Memory B cell (primary cell): Measurements from ENCODE around the gene BCO2.
"Not testable (repeated sequence)": the region's sequence is repeated elsewhere in the genome, so short reads cannot be mapped to it uniquely, and the experiment has no call there.

Experiments used
- ATAC-seq: fragments of 150-1000 bp; cut with Tn5 transposase; 2 replicates; pipeline ENCODE4 v1.10.0; 2021; ENCODE audit warnings: low read depth, mild to moderate bottlenecking, moderate library complexity
- DNase-seq, 2 donors: peaks; one replicate each; pipeline ENCODE4 v3.0.0; 2022; ENCODE audit warnings: low spot score in 2 of 2
- H3K27ac Mint-ChIP-seq: one replicate; pipeline ENCODE4 v1.8.0; 2022; ENCODE audit warnings: mild to moderate bottlenecking, moderate library complexity, mixed read lengths
- H3K27me3 Mint-ChIP-seq: one replicate; pipeline ENCODE4 v1.8.0; 2022; ENCODE audit warnings: mixed read lengths
- H3K36me3 Mint-ChIP-seq: one replicate; pipeline ENCODE4 v1.8.0; 2022; ENCODE audit warnings: mild to moderate bottlenecking, mixed read lengths
- H3K4me1 Mint-ChIP-seq: one replicate; pipeline ENCODE4 v1.8.0; 2022; ENCODE audit warnings: mixed read lengths
- H3K4me3 Mint-ChIP-seq: one replicate; pipeline ENCODE4 v1.8.0; 2022; ENCODE audit warnings: mild to moderate bottlenecking, moderate library complexity, mixed read lengths
- H3K9me3 Mint-ChIP-seq: one replicate; pipeline ENCODE4 v1.8.0; 2022; ENCODE audit warnings: mixed read lengths

Gene BCO2

GRCh38 chr11:112160091-112160848 is 15.0 kb upstream of the BCO2 start:
- no peak for ATAC-seq
- Mint-ChIP-seq H3K4me1 (peaks cover 10% of the 10 kb centered on the region), H3K36me3 (peaks cover 6% of the 10 kb centered on the region), H3K27ac (no peak overlapping the region), H3K4me3 (no peak overlapping the region), H3K9me3 (no peaks in the 10 kb centered on the region), H3K27me3 (peaks cover 3% of the 10 kb centered on the region)
- DNase-seq, result no peak

GRCh38 chr11:112161012-112161411 is 14.3 kb upstream of the BCO2 start:
- H3K36me3 Mint-ChIP-seq, result peaks cover 6% of the 10 kb centered on the region
- peaks cover 10% of the 10 kb centered on the region for H3K4me1 Mint-ChIP-seq
- ATAC-seq (no peak), DNase-seq (no peak)
- H3K27me3 Mint-ChIP-seq, result peaks cover 3% of the 10 kb centered on the region
- H3K4me3 Mint-ChIP-seq, result no peak overlapping the region
- H3K27ac Mint-ChIP-seq, result no peak overlapping the region
- no peaks in the 10 kb centered on the region for H3K9me3 Mint-ChIP-seq

DNA sequence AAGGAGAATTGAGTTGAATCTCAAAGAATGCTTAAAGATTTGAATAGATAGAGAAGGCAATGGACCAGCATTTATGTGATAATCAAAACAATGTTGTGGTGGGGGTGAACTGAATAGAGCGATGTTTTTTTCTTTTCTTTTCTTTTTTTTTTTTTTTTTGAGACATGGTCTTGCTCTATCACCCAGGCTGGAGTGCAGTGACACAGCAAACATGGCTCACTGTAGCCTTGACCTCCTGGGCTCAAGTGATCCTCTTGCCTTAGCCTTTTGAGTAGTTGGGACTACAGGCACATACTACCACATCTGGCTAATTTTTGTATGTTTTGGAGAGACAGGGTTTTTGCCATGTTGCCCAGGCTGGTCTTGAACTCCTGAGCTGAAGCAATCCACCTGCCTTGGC is 13.1 kb upstream of the BCO2 start:
- not testable (repeated sequence) for H3K36me3 Mint-ChIP-seq, DNase-seq, H3K4me3 Mint-ChIP-seq, ATAC-seq, H3K4me1 Mint-ChIP-seq, H3K9me3 Mint-ChIP-seq, H3K27me3 Mint-ChIP-seq, H3K27ac Mint-ChIP-seq

DNA sequence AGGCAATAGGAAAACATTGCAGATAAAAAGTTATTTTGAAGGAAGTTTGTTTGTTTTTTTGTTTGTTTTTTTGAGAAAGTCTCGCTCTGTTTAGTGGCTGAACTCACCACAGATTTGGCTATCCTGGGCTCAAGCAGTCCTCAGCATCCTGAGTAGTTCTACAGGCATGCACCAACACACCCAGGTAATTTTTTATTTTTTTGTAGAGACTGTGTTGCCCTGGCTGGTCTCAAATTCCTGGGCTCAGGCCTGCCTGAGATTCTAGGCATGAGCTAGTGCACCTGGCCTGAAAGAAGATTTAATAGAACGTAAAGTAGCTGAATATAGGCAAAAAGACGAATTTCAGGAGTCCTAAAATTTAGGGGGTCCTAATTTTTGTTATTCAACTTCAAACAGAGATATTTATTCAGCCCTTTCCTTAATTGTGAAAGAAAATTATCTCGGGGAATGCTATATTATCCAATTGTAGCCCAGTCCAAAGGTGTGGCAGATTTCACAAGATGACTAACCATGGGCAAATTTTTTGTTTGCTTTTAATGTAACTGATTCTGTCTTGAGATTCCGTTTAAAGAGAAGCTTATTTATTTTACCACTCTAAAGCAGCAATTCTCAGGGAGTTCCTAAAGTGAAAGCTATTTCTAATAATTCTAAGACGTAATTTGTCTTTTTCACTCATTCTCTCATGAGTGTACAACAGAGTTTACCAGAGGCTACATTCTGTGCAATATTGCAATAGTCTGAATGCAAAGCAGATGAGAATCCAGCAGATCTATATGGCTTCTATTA is 12.4 kb upstream of the BCO2 start:
- ATAC-seq (no peak), DNase-seq (no peak)
- H3K9me3 Mint-ChIP-seq, result no peaks in the 10 kb centered on the region
- peaks cover 7% of the 10 kb centered on the region for H3K27me3 Mint-ChIP-seq
- no peak overlapping the region for H3K27ac Mint-ChIP-seq
- H3K4me3 Mint-ChIP-seq, result no peak overlapping the region
- peaks cover 8% of the 10 kb centered on the region for H3K36me3 Mint-ChIP-seq
- H3K4me1 Mint-ChIP-seq, result peaks cover 10% of the 10 kb centered on the region

- Mint-ChIP-seq H3K27me3 (peaks cover 7% of the 10 kb centered on the region), H3K4me3 (peak within 1 kb of the TSS; percentile 75), H3K9me3 (no peaks in the 10 kb centered on the region), H3K4me1 (peaks cover 9% of the 10 kb centered on the region), H3K27ac (no peak within 1 kb of the TSS), H3K36me3 (peaks cover 8% of the 10 kb centered on the region)
- ATAC-seq (no peak), DNase-seq (no peak)
These were observed 11.2 kb upstream of the BCO2 start, which contains the start of gene IL18 for GRCh38 chr11:112163875-112164685. IL18 (minus strand) TSS chr11:112164094; CDS start chr11:112155053, 9,041 bp downstream.

GRCh38 chr11:112165049-112165448 is 10.3 kb upstream of the BCO2 start:
- Mint-ChIP-seq H3K4me3 (no peak overlapping the region), H3K9me3 (no peaks in the 10 kb centered on the region), H3K27ac (no peak overlapping the region), H3K4me1 (peaks cover 3% of the 10 kb centered on the region), H3K36me3 (peaks cover 8% of the 10 kb centered on the region), H3K27me3 (peaks cover 7% of the 10 kb centered on the region)
- DNase-seq, result no peak
- no peak for ATAC-seq

DNA sequence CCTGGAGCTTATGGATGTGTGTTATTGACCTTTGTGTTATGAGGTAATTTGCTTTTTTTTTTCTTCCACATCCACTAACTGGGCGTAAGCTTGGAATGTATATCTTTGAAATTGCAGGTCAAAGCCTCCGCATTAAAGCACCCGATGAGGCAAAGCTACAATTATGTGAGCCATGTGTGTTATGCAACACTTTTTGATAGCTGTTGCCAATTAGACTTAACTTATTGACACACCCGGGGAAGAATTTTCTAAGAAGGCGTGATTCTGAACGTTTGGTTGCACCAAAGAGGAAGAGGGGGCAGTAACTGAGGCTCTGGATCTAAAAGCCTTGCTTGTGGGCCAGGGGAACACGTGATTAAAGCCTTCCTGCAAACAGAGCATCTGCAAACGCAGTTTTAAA is 8.8 kb upstream of the BCO2 start:
- ATAC-seq, result no peak
- H3K36me3 Mint-ChIP-seq, result peaks cover 8% of the 10 kb centered on the region
- no peak overlapping the region for H3K4me3 Mint-ChIP-seq
- no peak overlapping the region for H3K27ac Mint-ChIP-seq
- H3K27me3 Mint-ChIP-seq, result peaks cover 7% of the 10 kb centered on the region
- H3K4me1 Mint-ChIP-seq, result peaks cover 3% of the 10 kb centered on the region
- DNase-seq, result no peak
- H3K9me3 Mint-ChIP-seq, result no peaks in the 10 kb centered on the region

DNA sequence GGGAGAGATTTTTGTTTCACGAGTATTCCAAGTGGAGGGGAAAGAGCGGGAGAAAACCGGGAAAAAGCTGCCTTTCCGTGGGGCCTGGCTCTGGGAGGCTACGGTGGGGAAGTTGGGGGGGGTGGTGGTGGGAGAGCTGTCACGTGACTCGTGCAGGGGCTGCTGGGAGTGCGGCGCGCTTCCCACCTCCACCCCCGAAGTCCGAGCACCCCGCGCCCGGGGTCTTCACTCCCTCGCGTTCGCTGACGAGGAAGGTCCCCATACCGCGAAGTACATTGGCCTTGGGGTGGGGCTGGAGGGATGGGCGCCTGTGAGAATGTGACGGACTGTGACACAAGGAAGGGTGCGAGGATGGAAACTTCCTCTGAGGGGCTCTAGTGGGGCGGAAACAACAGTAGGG is 8.2 kb upstream of the BCO2 start, which contains the start of gene TEX12:
TSS of gene TEX12 (plus strand) at position 228 of the 400 bp plus-strand sequence. CDS start 1,897 bp downstream, outside the sequence.
- Mint-ChIP-seq H3K4me1 (peaks cover 3% of the 10 kb centered on the region), H3K27ac (no peak within 1 kb of the TSS), H3K4me3 (no peak within 1 kb of the TSS), H3K9me3 (no peaks in the 10 kb centered on the region), H3K27me3 (peaks cover 5% of the 10 kb centered on the region), H3K36me3 (peaks cover 6% of the 10 kb centered on the region)
- DNase-seq (no peak), ATAC-seq (no peak)

DNA sequence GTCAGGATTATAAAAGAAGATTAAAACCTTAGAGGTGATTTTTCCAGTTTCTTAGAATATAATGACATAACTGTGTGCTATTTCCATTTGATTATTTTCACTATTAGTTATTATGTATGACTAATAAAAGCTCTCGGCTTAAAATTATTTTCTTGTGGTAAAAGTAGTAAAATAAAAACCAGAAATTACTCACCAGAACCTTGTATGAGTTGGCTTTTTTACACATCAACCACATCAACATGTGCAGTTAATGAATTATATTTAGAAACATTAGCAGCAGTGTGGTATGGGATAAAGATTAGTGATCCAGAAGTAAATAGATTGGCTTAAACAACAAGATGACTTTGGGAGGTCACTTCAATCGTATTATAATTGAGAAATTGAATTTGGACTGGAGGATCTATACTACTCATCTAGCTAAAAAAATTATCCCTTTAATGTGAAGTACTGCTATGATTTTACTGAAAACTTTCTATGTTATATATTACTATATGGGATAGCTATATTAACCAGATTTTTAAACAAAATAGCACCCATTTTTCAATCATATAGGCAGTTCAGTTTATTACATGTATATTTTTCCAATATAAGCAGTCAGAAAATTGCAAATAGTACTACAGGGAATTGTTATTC is 2.8 kb upstream of the BCO2 start:
- no peak overlapping the region for H3K4me3 Mint-ChIP-seq
- H3K27me3 Mint-ChIP-seq, result peaks cover 7% of the 10 kb centered on the region
- no peaks in the 10 kb centered on the region for H3K9me3 Mint-ChIP-seq
- no peaks in the 10 kb centered on the region for H3K36me3 Mint-ChIP-seq
- DNase-seq (no peak), ATAC-seq (no peak)
- H3K27ac Mint-ChIP-seq, result no peak overlapping the region
- peaks cover 10% of the 10 kb centered on the region for H3K4me1 Mint-ChIP-seq

DNA sequence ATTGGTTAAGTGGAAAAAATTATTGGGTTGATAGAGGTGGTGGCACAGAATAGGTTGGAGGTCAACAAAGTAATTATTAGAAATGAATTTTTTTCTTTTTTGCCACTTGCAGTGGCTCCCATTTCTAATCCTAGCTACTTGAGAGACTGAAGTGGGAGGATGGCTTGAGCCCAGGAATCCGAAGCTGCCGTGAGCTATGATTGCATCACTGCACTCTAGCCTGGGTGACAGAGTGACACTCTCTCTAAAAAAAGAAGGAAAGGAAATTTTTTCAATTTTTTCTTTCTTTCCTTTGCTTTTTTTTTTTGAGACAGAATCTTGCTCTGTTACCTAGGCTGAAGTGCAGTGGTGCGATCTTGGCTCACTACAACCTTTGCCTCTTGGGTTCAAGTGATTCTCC is 2.2 kb upstream of the BCO2 start:
- Mint-ChIP-seq H3K36me3 (no peaks in the 10 kb centered on the region), H3K27ac (no peak overlapping the region), H3K27me3 (peaks cover 7% of the 10 kb centered on the region), H3K9me3 (no peaks in the 10 kb centered on the region), H3K4me3 (no peak overlapping the region), H3K4me1 (peaks cover 10% of the 10 kb centered on the region)
- ATAC-seq, result no peak
- DNase-seq, result no peak

- Mint-ChIP-seq H3K27me3 (peaks cover 7% of the 10 kb centered on the region), H3K27ac (peak overlapping the region; percentile 37), H3K9me3 (no peaks in the 10 kb centered on the region), H3K36me3 (no peaks in the 10 kb centered on the region), H3K4me3 (peak overlapping the region; percentile 53), H3K4me1 (peaks cover 17% of the 10 kb centered on the region)
- ATAC-seq (no peak), DNase-seq (no peak)
These were observed 264 bp downstream of the BCO2 start for GRCh38 chr11:112175599-112175952.

- peak overlapping the region; percentile 0 for H3K27ac Mint-ChIP-seq
- H3K9me3 Mint-ChIP-seq, result no peaks in the 10 kb centered on the region
- no peaks in the 10 kb centered on the region for H3K36me3 Mint-ChIP-seq
- peaks cover 7% of the 10 kb centered on the region for H3K27me3 Mint-ChIP-seq
- H3K4me1 Mint-ChIP-seq, result peaks cover 17% of the 10 kb centered on the region
- H3K4me3 Mint-ChIP-seq, result no peak overlapping the region
- ATAC-seq (no peak), DNase-seq (no peak)
These were observed 765 bp downstream of the BCO2 start for GRCh38 chr11:112176077-112176476.

GRCh38 chr11:112177589-112177988 is 2.3 kb downstream of the BCO2 start:
- Mint-ChIP-seq H3K4me1 (peaks cover 20% of the 10 kb centered on the region), H3K27me3 (peaks cover 7% of the 10 kb centered on the region), H3K27ac (no peak overlapping the region), H3K9me3 (no peaks in the 10 kb centered on the region), H3K4me3 (no peak overlapping the region), H3K36me3 (no peaks in the 10 kb centered on the region)
- ATAC-seq (no peak), DNase-seq (no peak)
